SK-N-SH treated with all-trans-retinoic acid at 6 μM for 48 hours (cell line): ENCODE measurements around the gene NMRK1.

ENCODE experiments used
- CREB5 ChIP-seq: fragments of 250-450 bp; sonication (Bioruptor Pico); IDR thresholded peaks from 2 replicates; pipeline ENCODE4 v1.5.1; 2020; ENCODE audit warnings: low read depth, mild to moderate bottlenecking, moderate library complexity
- ESRRG ChIP-seq: fragments of 250-450 bp; sonication (Bioruptor Pico); IDR thresholded peaks from 2 replicates; pipeline ENCODE4 v1.6.1; 2021; ENCODE audit warnings: mild to moderate bottlenecking
- PATZ1 ChIP-seq: fragments of 250-450 bp; sonication (Bioruptor Pico); IDR thresholded peaks from 2 replicates; pipeline ENCODE4 v1.8.0; 2020; ENCODE audit warnings: mild to moderate bottlenecking, moderate library complexity, borderline replicate concordance
- POU6F1 ChIP-seq: fragments of 250-450 bp; sonication (Bioruptor Pico); IDR thresholded peaks from 2 replicates; pipeline ENCODE4 v1.8.0; 2021; ENCODE audit warnings: low read depth, mild to moderate bottlenecking, moderate library complexity, borderline replicate concordance
- SNAI2 ChIP-seq: fragments of 250-450 bp; sonication (Bioruptor Pico); IDR thresholded peaks from 2 replicates; pipeline ENCODE4 v1.5.0; 2020; ENCODE audit warnings: mild to moderate bottlenecking, moderate library complexity
- TCF4 ChIP-seq: fragments of 250-450 bp; sonication (Bioruptor Pico); IDR thresholded peaks from 2 replicates; pipeline ENCODE4 v1.8.0; 2021; ENCODE audit warnings: mild to moderate bottlenecking, moderate library complexity, borderline replicate concordance
- ZFP30 ChIP-seq: fragments of 450-650 bp; formaldehyde crosslinking; IDR thresholded peaks from 2 replicates; pipeline ENCODE4 v1.5.0; 2022; ENCODE audit warnings: mild to moderate bottlenecking, moderate library complexity
- ZNF565 ChIP-seq: fragments of 450-650 bp; formaldehyde crosslinking; conservative IDR thresholded peaks from 2 replicates; pipeline ENCODE4 v1.5.0; 2020; ENCODE audit warnings: low read depth, mild to moderate bottlenecking, moderate library complexity

- TF ChIP-seq PATZ1 (no peak), POU6F1 (CRISPR knock-in tag) (no peak), CREB5 (CRISPR knock-in tag) (no peak), ESRRG (CRISPR knock-in tag) (no peak), ZNF565 (CRISPR knock-in tag) (no peak), ZFP30 (no peak), SNAI2 (CRISPR knock-in tag) (no peak), TCF4 (CRISPR knock-in tag) (no peak)
Observed at GRCh38 chr9:75053869-75054268, 34.1 kb downstream of the NMRK1 start.
